Fibroblast of skin of abdomen (primary cell): ENCODE results near the gene EEF1A2.

Source experiments
- DNase-seq: peaks from one replicate; pipeline ENCODE4 v3.0.0-alpha.2; 2013

EEF1A2 gene

DNA sequence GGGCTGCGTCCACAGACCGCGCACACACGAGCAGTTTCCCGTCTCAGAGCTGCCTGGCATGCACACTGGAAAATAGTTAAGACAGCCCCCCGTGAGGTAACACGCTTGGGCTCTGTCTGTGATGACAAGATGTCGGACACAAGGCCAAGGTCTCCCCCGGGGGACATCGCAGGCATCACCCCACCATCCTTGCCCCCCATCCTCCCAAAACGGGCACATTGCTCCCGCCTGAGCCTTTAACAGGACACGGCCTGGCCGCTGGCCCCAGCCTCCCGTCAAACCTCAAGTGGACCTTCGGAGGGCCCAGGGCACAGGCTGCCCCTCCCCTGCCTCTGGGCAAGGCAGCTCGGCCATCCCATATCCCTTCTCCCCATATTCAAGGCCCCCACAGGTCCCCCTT, 32.0 kb downstream of the EEF1A2 start:
- no peak for DNase-seq

DNA sequence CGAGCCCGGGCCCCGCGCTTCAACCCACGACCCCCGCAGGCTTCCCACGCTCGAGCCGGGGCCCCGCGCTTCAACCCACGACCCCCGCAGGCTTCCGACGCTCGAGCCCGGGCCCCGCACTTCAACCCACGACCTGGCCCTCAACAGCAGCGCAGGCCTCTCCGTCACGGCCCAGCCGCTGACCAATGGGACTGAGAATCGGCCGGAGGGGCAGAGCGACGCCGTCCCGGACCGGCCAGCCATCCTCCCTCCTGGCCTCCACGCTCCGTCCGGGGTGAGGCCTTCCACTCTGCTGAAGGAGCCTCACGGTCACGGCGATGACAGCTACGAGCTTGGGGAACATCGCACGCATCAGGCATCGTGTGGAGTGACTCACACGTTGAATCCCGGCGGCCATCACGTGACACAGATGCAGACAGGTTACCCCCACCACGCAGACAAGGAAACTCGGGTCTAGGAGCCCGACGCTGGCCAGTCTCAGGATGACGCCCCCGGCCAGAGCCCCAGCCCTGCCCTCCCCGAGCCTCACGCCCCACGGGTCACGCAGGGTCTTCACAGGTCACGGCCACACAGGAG, 32.5 kb downstream of the EEF1A2 start:
- no peak for DNase-seq

GRCh38 chr20:63465380-63466249, 33.3 kb downstream of the EEF1A2 start:
- no peak for DNase-seq

DNA sequence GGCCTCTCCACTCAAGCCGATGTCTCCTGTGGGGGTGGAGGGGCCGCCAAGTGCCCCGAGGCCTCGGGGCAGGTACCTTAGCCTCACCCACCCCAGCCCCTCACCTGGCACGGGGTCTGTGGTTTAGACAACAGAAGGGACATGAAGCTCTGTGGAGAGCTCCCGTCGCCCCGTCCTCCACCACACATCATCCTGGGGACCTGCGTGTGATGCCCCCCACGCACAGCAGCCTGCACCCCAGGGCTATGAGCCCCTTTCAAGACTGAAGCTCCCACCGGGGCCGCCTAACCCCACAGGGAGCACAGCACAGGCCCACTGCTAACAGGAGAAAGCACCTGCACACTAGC, 34.6 kb downstream of the EEF1A2 start:
- no peak for DNase-seq

- DNase-seq, result no peak
Measured at GRCh38 chr20:63463400-63464288, 35.2 kb downstream of the EEF1A2 start.

DNA sequence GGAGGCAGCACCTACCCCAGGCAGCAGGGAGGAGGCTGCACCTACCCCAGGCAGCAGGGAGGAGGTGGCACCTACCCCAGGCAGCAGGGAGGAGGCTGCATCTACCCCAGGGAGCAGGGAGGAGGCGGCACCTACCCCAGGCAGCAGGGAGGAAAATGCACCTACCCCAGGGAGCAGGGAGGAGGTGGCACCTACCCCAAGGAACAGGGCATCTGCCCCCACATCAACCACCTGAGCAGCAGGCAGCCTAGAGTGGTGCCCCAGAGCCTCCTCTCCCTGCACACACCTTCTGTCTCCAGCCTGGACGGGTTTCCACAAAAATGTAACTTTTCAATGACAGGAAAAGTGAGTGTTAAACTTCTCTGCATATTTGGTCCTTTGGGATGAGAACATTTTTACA, 36.6 kb downstream of the EEF1A2 start:
- no peak for DNase-seq

DNA sequence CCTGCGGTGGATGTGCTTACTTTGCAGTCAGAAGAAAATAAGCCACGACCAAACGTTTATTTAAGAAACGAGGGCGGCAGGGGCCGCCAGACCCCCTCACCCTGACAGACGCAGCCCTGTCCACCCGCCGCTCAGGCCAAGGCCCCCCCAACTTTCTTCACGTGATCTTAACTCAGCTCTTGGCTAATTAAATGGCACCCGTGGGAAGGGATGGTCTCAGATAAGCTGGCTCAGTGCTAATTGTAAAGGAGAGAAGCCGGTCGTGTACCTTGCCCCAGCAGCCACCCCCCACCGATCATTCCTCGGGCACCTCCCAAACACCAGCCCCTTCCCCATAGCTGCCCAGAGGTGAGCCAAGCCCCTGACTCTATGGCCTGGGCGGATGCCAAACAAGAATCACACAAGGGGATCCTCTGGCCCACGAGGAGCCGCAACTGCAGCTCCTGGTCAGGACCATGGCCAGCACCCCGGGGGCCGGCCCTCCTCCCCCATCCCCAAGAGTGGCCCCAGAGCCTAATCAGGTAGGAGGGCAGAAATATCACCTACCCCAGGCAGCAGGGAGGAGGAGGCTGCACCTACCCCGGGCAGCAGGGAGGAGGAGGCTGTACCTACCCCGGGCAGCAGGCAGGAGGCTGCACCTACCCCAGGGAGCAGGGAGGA, 37.6 kb downstream of the EEF1A2 start:
- no peak for DNase-seq

- no peak for DNase-seq
Measured at GRCh38 chr20:63459070-63459380, 39.9 kb downstream of the EEF1A2 start.

DNA sequence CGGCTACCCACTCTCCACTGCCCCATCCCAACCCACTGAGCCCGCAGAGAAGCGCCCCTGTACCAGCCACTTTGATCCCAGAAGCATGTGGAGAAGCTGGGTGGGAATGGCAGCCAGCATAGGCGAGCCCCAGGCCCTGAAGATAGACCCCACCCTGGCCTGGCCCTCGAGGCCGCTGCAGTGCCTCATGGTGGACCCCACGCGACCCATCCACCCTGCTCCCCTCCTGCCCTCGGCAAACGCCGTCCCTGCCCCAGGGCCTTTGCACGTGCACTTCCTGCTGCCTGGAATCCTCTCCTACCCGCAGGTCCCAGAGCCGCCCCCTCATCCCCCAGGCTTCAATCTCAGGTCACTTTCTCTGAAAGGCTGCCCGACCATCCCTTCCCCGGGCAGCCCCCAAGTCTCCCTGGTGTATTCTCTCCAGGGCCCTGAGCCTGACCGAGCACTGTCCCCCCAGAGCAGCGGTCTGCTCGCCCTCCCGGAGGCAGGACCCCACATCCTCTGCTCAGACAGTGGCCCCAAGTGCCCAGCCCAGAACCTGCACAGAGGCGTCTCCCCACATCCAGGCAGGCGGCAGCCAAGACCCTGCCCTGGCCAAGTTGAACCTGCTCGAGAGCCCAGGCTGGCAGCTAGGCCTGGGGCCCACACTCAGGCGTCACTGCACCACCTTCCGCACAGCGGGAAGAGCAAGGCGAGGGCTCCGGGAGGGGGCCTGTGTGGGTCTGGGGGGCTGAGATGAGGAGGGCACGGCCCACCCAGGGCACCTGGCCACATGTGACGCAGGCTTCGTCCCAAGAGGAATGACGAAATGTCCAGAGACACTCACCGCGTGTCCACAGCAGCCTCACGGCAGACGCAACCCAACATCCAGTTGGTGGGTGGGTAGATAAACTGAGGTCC, 40.5 kb downstream of the EEF1A2 start:
- no peak for DNase-seq

DNA sequence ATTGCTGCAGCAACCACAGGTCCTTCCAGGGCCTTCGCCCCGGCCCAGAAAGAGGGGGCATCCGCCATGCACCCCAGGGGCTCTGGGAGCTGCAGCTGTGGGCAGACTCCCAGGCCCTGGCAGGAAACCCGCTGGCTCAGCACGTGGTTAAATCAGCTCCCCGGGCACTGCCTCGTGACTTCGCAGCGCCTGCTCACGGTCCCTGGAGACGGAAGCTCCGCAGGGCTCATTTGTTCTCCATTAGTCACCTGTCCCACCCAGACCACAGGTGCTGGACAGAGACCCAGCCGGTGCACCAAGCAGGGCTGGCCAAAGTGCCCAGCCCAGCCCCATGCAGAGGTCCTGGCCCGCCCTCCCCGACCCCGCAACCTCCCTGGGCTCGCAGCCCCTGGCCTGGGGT, 41.1 kb downstream of the EEF1A2 start:
- DNase-seq, result no peak

DNA sequence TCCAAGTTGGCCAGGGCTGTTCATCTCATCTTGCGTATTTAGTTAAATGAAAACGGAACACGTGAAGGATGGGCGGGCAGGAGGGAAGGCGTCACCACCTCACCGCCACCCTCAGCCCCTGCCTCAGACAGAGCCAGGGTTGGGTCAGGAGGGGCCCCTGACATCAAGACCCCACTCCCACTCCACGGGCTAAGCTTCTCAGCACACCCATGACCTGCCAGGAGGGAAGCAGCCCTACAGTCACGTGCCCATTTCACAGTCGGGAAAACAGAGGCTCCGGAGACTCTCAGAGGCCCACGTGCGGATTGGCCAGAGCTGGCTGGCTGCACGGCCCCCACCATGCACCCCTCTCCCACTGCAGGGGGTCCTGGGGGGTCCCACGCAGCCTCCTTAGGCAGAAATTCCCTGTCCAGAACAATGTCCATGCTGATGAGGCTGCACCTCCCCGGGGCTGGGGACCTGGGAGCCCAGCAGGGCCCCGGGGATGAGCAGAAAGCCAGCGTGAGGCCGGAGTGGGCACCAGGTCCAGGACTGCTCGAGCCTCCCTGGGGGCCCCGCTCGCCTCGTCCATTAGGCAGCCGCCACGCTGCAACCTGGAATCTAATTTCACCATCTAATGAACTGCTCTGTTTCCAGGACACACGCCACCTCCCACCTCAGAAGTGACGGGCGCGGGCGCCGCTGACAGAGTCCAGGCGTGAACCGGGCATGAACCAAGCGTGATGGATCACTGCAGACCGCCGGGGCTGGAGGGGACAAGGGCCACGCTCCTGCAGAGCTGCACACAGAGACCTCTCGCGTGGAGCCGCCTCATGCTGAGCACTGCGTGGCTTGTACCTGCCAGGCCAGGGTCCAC, 42.2 kb downstream of the EEF1A2 start:
- DNase-seq, result no peak

DNA sequence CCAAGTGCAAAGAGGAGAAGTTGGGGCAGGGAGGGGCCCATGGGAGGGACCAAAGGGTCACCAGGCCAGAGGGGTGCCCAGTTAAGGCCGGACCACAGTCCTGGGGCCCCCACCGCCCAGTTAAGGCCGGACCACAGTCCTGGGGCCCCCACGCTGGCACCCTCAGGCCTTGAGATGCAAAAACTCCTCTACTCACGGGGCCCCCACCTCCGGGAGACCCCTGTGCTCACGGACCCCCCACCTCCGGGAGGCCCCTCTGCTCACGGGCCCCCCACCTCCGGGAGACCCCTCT, 43.4 kb downstream of the EEF1A2 start:
- no peak for DNase-seq

- DNase-seq, result no peak
Measured at GRCh38 chr20:63454731-63455567, 43.9 kb downstream of the EEF1A2 start.

GRCh38 chr20:63452821-63453523, 45.9 kb downstream of the EEF1A2 start:
- no peak for DNase-seq

GRCh38 chr20:63452341-63452740, 46.5 kb downstream of the EEF1A2 start:
- no peak for DNase-seq

DNA sequence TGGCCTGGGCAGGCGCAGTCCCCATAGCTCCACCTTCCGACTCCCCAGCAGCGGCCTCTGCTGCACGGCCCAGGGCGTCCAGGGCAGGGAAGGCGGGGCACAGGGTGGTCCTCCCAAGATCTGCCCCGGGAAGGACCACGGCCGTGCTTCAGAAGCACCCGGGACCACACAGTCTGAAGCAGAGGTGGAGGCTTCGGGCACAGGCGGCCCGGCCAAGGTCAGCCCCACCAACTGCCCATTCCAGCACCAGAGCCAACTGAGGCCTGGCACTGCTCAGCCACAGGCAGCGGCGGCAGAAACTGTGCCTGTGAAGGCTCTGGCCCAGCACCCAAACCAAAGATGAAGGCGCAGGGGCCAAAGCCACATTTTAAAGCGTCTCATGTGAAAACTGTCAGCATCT, 47.1 kb downstream of the EEF1A2 start:
- no peak for DNase-seq

- DNase-seq, result no peak
Measured at GRCh38 chr20:63449796-63450730, 48.8 kb downstream of the EEF1A2 start.

DNA sequence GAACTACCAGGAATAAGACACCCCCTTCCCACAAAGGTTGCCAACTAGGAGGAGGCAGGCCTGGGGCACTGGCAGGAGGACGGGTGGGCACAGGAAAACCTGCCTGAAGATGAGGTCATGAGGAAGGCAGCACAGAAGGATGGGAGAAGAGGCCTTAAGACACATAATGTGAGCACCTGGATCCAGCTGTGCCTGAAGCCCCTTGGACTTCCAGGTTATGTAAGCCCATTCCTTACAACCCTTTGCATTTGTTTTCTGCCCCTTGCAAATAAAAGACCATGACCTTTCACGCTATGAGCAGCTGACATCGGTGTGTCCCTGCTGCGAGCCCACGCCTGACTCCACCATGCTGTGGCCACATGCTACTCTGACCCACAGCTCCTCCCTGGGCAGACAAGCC, 49.9 kb downstream of the EEF1A2 start:
- no peak for DNase-seq
